T-helper 2 cell (primary cell): ENCODE measurements around the gene SH2B3.
"Not testable (repeated sequence)": the region's sequence is repeated elsewhere in the genome, so short reads cannot be mapped to it uniquely, and the experiment has no call there.

Experiments used
- DNase-seq, 5 experiments: peaks; one replicate each; pipeline versions ENCODE4 v3.0.0 to v3.0.0-alpha.2; 2012 to 2022

The SH2B3 gene

DNA sequence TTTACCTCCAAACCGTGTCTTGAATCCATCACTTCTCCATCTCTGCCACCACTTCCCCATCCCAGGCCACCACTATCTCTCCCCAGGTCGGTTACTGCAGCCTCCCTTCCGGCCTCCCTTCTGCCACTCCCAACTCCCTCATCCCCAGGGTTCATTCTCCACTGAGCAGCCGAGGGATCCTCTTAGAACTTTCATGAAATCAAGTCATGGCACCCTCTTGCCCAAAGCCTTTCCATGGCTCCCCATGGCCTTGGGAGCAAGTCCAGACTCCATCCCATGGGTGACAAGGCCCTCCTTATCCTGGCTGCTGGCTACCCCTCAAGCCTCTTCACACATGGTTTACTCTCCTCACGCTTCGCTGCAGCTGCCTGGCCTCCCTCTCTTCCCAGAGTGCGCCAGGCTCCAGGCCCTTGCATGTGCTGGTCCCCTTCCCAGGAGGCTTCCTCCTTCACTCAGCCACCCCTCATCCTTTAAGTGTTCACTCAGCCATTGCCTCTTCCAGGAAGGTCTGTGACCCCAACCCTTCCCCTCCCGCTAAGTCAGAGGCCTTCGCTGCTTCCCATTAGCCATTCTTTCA lies 17.9 kb upstream of the SH2B3 start:
- DNase-seq = no peak

DNA sequence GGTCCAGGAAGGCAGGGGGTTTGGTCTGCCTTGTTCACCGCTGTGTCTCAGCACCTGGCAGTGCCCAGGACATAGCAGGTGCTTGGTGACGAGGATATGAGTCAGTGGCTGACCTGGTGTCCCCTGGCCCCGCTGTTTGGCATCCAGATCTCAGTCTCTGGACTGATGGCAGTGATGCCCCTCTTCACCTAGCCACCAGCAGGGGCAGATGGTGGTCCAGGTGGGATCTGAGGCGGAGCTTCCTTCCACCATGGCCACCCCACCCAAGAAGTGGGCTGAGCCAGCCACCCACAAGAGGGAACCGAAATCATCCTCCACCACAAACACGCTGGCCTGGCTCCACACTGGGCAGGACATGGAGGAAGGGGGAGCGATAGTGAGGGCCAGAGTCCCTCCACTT lies 16.1 kb upstream of the SH2B3 start:
- DNase-seq = no peak

DNA sequence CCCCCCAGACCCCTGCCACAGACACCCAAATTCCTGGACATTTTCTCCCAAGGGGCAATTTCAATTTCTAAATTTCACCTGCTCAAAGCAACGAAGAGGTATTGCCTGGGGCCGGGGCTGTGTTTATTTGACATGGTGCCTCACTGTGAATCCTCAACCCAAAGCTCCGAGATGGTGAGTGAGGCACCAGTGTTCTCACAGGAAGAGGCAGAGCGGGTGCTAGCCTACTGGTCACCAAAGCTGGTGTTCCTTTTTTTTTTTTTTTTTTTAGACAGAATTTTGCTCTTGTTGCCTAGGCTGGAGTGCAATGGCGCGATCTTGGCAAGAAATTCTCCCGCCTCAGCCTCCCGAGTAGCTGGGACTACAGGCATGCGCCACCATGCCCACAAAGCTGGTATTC lies 14.8 kb upstream of the SH2B3 start:
- DNase-seq = no peak

DNA sequence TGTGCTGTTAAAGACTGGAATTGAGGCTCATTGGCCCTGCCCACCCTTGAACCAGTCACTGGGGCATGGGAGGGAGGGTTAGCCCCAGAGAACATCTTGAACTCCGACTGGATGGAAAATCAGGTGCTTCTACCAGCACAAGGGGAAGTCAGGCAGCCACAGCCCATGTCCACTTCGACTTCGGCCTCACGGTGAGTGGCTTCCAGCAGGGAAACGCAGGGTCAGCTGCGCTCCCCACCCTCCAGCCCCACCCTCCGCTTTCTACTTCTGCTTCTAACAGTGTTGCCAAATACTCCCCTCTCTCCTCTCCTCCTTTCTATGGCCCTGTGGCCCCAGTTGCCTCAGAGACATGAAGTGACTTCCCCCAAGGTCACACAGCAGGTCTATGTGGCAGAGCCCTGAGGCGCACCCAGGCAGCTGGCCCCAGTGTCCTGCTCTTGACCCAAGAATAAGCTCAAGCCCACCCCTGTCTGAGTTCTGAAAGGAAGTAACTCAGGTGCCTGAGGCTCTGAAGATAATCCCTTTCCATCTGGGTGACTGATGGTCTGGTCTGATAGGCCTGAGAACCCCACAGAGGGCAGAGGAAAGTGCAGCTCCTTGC lies 11.9 kb upstream of the SH2B3 start:
- no peak for DNase-seq

DNA sequence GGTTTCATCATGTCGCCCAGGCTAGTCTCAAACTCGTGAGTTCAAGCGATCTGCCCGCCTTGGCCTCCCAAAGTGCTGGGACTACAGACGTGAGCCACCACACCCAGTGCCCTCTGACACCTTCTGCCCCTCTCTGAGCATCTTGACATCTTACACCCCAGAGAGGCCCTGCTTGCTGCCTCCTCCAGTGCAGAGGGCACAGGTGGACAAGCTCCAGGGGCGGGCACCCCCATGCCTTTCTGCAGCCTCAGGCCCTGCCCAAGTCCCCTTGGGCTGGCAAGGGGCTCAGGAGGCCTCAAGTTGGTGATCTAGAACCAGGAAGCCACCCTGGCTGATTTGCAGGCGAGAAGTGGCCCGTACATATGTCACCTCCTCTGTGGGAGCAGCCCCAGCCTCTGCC lies 11.2 kb upstream of the SH2B3 start:
- DNase-seq = no peak

DNA sequence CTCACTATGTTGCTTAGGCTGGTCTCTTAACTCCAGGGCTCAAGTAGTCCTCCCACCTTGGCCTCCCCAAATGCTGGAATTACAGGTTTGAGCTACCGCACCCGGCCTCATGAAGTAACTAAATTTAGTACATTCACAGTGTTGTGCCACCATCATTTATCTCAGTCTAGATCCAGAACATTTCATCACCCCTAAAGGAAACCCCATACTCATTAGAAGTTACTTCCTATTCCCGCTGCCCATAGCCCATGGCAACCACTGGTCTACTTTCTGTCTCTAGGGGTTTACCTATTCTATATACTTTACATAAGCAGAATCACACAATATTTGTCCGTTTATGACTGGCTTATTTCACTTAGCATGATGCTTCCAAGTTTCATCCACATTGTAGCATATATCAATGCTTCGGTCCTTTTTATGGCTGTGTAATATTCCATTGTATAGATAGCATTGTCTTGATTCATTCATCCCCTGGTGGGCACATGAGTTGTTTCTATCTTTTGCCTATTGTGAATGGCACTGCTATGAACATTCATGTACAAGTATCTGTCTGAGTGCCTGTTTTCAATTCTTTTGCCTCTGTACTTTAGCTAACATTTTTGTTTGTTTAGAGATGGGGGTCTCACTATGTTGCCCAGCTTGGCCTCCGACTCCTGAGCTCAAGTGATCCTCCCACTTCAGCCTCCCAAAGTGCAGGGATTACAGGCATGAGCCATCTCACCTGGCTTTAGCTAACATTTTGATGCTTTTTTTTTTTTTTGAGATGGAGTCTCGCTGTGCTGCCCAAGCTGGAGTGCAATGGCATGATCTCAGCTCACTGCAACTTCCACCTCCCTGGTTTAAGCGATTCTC lies 10.2 kb upstream of the SH2B3 start:
- DNase-seq = no peak

DNA sequence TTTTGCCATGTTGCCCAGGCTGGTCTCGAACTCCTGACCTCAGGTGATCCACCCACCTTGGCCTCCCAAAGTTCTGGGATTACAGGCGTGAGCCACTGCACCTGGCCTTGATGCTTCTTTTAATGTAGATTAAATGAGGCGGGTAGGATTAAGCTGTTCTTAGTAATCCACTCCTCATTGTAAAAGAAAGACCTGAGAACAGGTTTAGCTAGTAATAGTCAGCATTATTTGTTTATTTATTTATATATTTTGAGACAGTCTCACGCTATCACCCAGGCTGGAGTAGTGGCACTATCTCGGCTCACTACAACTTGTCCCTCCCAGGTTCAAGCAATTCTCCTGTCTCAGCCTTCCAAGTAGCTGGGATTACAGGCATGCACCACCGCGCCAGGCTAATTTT lies 9.5 kb upstream of the SH2B3 start:
- DNase-seq = not testable (repeated sequence)

DNA sequence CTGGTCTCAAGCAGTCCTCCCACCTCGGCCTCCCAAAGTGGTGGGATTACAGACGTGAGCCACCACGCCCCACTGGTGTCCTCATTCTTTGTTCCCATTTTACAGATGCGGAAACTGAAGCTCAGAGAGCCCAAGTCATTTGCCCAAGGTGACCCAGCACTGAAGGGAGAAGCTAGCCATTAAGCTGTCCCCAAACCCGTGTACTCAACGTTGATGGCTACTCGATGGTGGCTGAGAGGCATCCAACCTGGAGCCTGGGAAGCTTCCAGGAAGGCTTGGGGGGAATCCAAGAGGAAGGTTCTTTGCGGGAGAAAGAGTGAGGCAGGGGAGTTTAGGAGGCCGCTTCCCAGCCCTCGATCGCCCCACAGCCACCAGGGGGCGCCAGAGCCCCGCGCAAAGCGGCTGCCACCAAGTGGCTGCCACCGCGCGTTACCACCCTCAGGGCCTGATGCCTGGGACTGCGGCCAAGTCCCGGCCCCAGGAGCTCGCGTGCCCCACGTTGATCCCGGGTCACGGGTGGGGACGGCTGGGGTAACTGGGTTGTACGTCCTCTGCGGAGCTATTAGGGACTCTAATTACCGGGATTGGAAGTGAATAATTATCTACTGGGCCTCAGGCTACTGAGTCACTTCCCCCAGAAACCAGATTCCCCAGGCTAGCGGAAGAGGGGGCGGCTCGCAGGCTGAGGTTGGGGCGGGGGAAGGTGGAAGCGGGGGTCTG lies 8.8 kb upstream of the SH2B3 start:
- DNase-seq = peak; percentile 73 to 91 (median 80)

DNA sequence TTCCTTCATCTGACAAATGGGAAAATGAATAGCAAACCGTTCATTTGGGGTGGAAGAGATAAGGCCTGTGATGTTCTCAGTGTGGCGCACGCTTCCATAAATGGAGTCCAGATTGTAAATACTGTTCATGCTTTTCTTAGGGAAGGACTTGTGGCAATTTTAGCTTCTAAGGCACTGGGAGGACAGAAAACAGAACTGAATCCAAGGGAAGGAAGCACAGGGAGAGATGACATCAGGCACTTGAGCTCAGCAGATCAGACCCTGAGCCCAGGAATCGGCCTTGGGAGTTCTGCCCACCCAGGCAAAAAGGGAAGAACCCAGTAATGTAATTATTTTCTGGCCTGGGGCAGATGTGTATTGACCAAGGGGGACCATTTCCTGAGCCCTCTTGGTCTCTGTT lies 7.2 kb upstream of the SH2B3 start:
- DNase-seq = no peak

DNA sequence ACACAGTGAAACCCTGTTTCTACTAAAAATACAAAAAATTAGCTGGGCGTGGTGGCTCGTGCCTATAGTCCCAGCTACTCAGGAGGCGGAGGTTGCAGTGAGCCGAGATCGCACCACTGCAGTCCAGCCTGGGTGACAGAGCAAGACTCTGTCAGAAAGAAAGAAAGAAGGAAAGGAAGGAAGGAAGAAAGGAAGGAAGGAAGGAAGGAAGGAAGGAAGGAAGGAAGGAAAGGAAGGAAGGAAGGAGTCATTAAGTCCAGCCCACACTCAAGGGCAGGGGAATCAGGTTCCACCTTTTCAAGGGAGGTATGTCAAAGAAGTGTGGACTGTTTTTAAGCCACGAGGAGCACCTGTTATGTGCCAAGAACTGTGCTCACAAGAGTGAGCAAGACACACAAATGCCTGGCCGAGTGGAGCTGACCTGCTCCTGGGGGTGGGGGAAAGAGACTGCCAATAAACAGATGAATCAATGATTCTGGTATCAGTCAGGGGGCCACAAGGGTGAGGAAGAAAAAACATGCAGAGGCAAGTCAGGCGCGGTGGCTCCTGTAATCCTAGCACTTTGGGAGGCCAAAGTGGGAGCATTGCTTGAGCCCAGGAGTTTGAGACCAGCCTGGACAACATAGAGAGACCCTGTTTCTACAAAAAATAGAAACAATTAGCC lies 5.8 kb upstream of the SH2B3 start:
- DNase-seq = not testable (repeated sequence)

DNA sequence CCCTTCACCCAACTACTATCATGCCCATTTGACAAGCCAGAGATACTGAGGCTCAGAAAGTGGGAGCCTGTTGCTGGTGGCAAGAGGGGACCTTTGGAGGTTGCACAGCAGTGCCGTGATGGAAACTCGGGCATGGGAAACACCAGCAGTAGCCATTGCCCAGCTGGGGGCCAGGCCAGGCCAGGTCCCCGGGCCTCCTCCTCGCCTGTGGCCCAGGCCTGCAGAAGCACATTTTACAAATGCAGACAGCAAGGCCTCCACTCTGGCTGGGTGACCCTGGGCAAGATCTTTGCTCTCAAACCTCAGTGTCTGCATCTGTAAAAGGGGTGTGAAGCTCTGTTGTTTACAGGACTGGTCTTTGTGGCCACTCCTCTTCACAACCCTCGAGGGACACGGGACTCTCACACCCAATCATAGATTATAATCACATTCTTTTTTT lies 4.5 kb upstream of the SH2B3 start:
- DNase-seq = no peak

DNA sequence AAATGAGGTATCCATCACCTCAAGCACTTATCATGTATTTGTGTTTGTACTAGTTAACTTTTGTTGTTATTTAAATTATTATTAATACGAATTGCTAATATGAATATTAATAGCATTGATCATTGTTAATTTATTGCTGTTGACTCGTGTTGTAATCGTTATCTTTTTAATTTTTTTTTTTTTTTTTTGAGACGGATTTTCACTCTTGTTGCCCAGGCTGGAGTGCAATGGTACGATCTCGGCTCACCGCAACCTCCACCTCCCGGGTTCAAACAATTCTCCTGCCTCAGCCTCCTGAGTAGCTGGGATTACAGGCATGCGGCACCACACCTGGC lies 3.3 kb upstream of the SH2B3 start:
- DNase-seq = not testable (repeated sequence)

DNA sequence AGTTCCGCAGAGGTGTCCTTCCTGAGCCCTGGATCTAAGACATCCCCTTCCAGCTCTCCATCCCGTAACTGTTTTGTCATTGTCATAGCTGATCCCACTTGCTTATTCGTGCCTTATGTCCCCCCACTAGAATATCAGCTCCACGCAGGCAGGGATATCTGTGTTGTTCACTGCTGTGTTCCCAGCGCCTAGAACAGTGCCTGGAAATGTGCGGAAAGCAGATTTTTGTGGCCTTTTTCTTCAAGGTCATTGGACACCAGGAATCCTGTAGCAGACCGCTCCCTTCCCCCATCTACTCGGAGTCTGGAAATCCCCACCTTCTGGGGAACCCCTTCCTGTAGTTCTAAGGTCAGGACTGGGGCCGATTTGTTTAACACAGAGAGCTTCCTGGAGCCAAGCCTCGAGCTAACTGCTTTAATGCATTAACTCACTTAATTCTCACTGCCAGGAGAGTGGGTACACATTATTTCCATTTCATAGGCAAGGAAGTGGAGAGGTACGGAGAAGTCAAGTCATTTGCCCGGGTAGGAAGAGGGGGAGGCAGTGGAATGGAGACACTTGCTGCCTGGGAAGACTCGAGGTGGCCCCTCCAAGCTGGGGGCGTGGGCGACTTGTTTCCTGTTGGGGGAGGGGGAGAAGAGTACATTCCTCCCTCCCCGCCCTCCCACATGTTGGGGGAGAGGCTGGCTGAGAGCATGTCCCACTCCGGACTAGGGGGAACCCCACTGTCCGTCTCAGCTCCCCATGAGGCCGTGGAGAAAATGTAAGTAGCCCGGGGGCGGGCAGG lies 1.2 kb upstream of the SH2B3 start:
- DNase-seq = peak in 3 of 5 experiments; percentile 19 to 70 (median 43)

DNA sequence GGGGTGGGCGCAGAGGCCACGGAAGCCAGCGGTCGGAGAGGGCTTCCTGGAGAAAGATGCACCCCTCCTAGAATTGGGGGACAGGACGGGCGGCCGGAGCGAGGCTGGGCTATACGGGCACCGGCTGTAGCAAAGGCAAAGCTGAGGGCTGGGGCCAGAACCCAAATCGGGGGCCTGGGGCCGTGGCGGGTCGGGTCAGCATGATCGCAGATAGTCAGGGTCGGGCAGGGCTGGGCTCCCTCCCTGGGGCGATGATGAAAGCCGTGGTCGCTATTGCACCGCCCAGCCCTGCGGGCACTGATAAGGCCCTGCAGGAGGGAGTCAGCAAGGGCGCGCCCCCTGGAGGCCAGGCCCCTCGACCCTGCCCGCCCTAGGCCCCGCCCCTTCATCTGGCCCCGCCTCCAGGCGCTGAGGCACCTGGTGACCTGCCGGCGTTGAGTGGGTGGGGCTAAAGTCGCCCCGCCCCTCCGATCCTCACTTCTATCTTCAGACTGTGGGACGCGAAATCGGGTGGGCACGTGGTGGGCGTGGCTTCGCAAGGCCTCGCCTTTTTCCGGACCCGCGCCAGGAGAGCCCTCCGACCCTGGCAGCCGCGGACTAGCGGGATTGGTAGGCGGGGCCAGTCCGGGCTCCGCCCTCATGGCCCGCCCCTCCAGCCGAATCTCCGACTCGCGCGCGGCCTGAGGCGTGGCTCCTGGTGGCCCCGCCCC lies 419 bp upstream of the SH2B3 start:
- DNase-seq = peak; percentile 93 to 99 (median 99)

DNA sequence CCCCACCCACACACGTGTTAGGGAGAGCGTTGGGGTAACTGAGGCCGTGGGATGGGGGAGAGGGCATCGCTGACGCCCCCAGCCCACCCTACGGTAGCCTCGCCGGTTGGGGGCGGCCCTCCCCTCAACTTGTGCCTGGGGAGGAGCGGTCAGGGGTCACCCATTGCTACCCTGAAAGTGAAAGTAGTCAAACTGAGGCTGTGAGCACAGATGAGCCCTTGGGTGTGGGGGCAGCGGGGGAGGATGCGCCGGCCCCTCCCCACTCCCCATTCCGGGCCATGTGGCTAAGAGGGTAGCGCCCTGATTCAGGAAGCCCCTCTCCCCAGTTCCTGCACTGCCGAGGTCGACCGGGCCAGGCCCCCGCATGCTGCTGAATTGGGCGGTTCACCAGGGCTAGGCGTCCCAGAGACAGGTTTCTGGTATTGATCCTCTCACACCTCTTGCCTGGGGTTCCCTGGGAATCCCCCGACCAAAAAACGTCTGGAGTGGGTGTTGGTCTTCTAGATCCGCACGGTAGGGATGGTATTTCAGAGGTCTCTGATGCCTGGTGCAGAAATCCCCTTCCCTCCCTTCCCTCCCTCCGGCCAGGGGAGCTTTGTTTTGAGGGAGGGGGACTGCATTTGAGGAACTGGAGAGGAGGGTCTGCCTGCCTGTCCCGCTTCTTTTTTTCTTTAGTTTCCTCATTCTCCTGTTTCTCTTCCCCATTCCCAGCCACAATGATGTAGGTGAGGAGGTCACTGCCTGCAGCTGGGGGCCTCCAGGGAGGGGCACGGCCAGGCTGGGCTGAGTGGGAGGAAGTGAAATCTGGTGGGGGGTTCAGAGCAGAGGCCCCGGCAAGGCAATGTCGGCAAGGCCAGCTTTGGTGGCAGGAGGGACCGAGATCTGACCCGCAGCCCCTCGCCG lies 1.0 kb downstream of the SH2B3 start:
- peak in 4 of 5 experiments; percentile 31 to 59 (median 46) for DNase-seq

DNA sequence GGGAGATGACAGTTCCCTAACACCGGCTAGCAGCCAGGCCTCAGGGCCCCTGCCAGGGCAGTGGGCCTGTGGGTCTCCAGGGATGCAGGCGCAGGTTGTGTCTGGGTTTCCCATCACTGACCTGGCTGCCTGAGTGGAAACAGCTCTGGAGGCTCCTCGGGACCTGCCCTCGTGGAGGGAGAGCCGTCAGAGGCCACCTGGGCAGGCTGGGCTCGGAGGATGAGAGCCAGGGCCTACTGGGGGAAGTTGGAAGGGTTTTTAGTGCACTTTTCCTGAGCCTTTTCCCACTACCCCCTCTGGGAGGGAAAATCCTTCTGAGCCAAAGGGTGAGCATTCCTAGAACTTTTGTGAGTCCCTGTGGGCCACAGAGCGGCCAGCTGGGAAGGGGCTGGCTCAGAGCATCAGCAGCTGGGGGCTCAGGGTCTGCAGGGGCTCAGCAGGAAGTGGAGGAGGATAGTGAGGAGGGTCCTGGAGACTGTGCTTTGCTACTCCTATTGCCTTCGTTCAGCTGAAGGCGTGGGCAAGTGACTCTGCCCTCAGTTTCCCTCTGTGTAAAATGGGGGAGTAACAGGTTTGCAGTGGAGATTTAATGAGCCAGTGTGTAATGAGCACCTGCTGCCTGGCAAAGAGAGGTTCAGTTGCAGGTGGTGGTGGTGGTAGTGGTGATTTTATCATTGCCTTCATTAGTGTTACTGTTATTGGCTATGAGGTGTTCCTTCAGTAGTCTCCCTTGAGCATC lies 1.8 kb downstream of the SH2B3 start:
- DNase-seq = no peak

DNA sequence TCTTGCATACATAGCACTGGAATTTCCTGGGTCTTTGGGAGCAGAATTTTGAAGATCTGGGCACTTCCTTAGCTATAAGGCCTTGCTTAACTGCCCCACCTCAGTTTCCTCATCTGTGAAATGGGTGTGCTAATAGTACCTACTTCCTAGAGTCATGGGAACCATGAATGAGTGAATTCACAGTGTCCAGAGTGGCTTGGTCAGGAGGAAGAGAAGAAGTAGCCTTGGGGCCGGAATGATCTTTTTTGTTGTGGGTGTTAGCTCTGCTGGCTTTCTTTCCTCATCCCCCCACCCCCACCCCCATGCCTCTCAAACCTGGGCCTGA lies 2.4 kb downstream of the SH2B3 start:
- no peak for DNase-seq

DNA sequence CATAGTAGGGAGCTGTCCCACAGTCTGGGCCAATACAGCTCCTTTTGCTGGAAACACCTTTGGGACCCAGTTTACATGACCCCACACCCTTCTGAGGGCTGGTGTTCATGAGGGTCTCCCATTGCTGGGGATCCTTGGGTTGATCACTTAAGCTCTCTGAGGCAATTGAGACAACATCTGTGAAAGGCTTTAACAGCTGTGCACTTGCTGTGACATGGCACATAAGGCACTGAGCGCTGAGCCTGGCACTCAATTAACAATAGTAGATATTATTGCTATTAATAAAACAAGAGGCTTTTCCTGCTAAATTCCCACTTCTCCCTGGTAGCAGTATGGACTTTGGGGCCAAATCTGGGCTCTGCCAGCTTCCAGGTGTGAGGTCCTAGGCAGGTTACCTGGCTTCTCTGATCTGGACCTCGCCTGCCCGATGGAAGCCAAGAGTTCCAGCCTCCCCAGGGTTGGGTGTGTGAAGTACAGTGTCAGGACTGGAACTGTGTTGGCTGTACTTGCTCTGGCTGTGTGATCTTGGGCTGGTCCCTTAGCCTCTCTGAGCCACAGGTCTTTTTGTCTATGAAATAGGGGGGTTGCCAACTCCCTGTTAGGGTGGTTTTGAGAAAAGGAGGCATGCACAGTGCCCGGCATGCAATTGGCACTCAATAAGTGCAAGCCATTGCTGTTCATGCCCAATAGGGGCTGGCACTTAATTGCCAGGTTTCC lies 3.1 kb downstream of the SH2B3 start:
- no peak for DNase-seq

DNA sequence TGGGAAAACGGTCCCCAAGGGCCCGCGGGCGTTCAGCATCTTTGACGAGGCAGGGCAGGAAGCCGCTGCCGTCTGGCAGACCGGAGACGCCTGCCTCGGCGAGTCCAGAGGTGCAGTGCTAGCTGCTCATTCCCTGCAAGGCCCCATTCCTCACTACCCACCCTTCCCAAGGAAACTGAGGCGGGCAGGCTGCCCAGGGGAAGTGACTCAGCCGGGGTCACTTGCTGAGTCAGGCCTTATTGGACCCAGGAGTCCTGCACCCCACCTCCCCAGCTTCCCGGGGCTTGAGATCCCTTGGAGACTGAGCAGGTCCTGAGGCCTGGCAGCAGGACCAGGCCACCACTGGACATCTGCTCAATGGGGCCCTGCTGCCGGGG lies 3.7 kb downstream of the SH2B3 start:
- no peak for DNase-seq
